Measurements from ENCODE around the gene OSMR. TPM values are rescaled to one million over a fixed set of nuclear protein-coding genes. Genes with fewer than 3 reads are reported as not detected.

Gene OSMR
- polyA plus RNA-seq, 1 of the 3 experiments (the other 2 are of a cell fraction) = 56.0 TPM

DNA sequence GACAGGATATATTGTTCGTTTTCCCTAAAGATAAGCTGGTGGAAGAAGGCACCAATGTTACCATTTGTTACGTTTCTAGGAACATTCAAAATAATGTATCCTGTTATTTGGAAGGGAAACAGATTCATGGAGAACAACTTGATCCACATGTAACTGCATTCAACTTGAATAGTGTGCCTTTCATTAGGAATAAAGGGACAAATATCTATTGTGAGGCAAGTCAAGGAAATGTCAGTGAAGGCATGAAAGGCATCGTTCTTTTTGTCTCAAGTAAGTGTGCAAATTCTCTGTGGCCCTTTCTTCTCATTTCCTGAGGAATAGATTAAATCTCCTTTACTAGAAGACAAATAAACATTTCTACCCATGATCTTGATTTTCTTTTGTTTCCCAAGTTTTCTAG, 38.0 kb downstream of the OSMR start:
- H3K36me3 ChIP-seq (replicated peaks in 1 of 2; ENCODE audit: control insufficient read depth in 1 of 2, insufficient read depth in 2 of 2, low read length in 1 of 2) = peaks cover 42 to 59% of the 10 kb centered on the region in 2 experiments
- TF ChIP-seq YY1 (IDR thresholded peaks at IDR 0.05; ENCODE audit: low read depth) = no peak
- no peak for TF ChIP-seq GATA2 (CRISPR knock-in tag; IDR thresholded peaks at IDR 0.05)
- TF ChIP-seq FOSL2 (IDR thresholded peaks at IDR 0.05; ENCODE audit: borderline replicate concordance, low read depth) = no peak
- TF ChIP-seq, protein P1, sequence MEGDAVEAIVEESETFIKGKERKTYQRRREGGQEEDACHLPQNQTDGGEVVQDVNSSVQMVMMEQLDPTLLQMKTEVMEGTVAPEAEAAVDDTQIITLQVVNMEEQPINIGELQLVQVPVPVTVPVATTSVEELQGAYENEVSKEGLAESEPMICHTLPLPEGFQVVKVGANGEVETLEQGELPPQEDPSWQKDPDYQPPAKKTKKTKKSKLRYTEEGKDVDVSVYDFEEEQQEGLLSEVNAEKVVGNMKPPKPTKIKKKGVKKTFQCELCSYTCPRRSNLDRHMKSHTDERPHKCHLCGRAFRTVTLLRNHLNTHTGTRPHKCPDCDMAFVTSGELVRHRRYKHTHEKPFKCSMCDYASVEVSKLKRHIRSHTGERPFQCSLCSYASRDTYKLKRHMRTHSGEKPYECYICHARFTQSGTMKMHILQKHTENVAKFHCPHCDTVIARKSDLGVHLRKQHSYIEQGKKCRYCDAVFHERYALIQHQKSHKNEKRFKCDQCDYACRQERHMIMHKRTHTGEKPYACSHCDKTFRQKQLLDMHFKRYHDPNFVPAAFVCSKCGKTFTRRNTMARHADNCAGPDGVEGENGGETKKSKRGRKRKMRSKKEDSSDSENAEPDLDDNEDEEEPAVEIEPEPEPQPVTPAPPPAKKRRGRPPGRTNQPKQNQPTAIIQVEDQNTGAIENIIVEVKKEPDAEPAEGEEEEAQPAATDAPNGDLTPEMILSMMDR (IDR thresholded peaks at IDR 0.05) = no peak
- no peak for TF ChIP-seq CHD2 (IDR thresholded peaks at IDR 0.05; ENCODE audit: low read length, partially characterized antibody)
- TF ChIP-seq TEAD4 (IDR thresholded peaks at IDR 0.05; ENCODE audit: borderline replicate concordance, insufficient read depth) = no peak
- no peak for TF ChIP-seq ELF1 (IDR thresholded peaks at IDR 0.05)
- TF ChIP-seq, protein P2, sequence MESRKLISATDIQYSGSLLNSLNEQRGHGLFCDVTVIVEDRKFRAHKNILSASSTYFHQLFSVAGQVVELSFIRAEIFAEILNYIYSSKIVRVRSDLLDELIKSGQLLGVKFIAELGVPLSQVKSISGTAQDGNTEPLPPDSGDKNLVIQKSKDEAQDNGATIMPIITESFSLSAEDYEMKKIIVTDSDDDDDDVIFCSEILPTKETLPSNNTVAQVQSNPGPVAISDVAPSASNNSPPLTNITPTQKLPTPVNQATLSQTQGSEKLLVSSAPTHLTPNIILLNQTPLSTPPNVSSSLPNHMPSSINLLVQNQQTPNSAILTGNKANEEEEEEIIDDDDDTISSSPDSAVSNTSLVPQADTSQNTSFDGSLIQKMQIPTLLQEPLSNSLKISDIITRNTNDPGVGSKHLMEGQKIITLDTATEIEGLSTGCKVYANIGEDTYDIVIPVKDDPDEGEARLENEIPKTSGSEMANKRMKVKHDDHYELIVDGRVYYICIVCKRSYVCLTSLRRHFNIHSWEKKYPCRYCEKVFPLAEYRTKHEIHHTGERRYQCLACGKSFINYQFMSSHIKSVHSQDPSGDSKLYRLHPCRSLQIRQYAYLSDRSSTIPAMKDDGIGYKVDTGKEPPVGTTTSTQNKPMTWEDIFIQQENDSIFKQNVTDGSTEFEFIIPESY (IDR thresholded peaks at IDR 0.05; ENCODE audit: borderline replicate concordance, low read depth) = no peak
- CTCF ChIA-PET = interaction anchor here (1.5 kb wide), 1 partner anchor 38 kb away, joined by 5 read pairs; no protein-coding TSS in a partner anchor

DNA sequence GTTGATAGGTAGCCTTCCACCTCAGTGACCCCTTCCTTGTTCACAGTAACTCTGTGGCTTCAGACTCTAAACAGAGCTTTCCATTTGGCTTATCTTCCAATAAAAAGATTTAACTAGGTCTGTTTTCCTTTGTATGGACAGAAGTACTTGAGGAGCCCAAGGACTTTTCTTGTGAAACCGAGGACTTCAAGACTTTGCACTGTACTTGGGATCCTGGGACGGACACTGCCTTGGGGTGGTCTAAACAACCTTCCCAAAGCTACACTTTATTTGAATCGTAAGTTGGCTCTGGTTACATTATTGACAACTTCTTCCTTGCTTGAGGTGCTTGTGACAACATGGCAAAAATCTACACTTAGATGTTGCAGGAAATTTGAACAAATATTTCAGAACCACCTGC, 39.4 kb downstream of the OSMR start:
- POLR2A ChIA-PET = no interaction called here

More for the DNA sequence above, 38.0 kb downstream of the OSMR start:
- Histone ChIP-seq H3K9ac (no peak overlapping the region), H3K4me3 (ENCODE audit: low read depth in 2 of 2, low read length in 1 of 2) (no peak overlapping the region), H3K9me3 (no peaks in the 10 kb centered on the region), H3F3A (replicated peaks; ENCODE audit: insufficient read depth) (no peaks in the 10 kb centered on the region), H3K9me2 (no peaks in the 10 kb centered on the region), H2AFZ (ENCODE audit: low read depth) (no peak overlapping the region), H3K79me2 (ENCODE audit: insufficient read depth) (no peaks in the 10 kb centered on the region), H4K20me1 (ENCODE audit: insufficient read depth) (no peaks in the 10 kb centered on the region), H3K4me2 (no peak overlapping the region), H3K27me3 (ENCODE audit: insufficient read depth) (no peaks in the 10 kb centered on the region), H3K4me1 (ENCODE audit: control insufficient read depth in 1 of 2, insufficient read depth in 2 of 2, low read depth in 1 of 2, low read length in 1 of 2) (no peaks in the 10 kb centered on the region), H3K27ac (ENCODE audit: low read depth in 2 of 2, low read length in 1 of 2) (no peak overlapping the region)
- POLR2A ChIA-PET = no interaction called here
- no peak for DNase-seq
- WGBS (ENCODE audit: low lambda C conversion rate) = 57% methylated on average over 3 of the region's 3 CpGs

More for the DNA sequence above, 39.4 kb downstream of the OSMR start:
- H3K27me3 ChIP-seq (ENCODE audit: insufficient read depth) = no peaks in the 10 kb centered on the region
- H3K79me2 ChIP-seq (ENCODE audit: insufficient read depth) = no peaks in the 10 kb centered on the region
- H3K27ac ChIP-seq (ENCODE audit: low read depth in 2 of 2, low read length in 1 of 2) = no peak overlapping the region
- no peaks in the 10 kb centered on the region for H4K20me1 ChIP-seq (ENCODE audit: insufficient read depth)
- DNase-seq = no peak
- TF ChIP-seq FOSL2 (IDR thresholded peaks at IDR 0.05; ENCODE audit: borderline replicate concordance, low read depth) (no peak), TCF12 (IDR thresholded peaks at IDR 0.05) (no peak), ELF1 (IDR thresholded peaks at IDR 0.05) (no peak), MXI1 (IDR thresholded peaks at IDR 0.05; ENCODE audit: low read depth, low read length) (no peak), NFIC (IDR thresholded peaks at IDR 0.05; ENCODE audit: borderline replicate concordance) (no peak), GABPA (IDR thresholded peaks at IDR 0.05; ENCODE audit: low read depth) (no peak), GATA2 (CRISPR knock-in tag; IDR thresholded peaks at IDR 0.05) (no peak)
- peaks cover 54 to 59% of the 10 kb centered on the region in 2 experiments for H3K36me3 ChIP-seq (replicated peaks in 1 of 2; ENCODE audit: control insufficient read depth in 1 of 2, insufficient read depth in 2 of 2, low read length in 1 of 2)
- H3F3A ChIP-seq (replicated peaks; ENCODE audit: insufficient read depth) = no peaks in the 10 kb centered on the region
- no peak overlapping the region for H2AFZ ChIP-seq (ENCODE audit: low read depth)
- H3K9ac ChIP-seq = no peak overlapping the region
- peaks cover 4% of the 10 kb centered on the region; the same call in 1 of the 2 replicates for H3K9me2 ChIP-seq
- H3K4me1 ChIP-seq (ENCODE audit: control insufficient read depth in 1 of 2, insufficient read depth in 2 of 2, low read depth in 1 of 2, low read length in 1 of 2) = no peaks in the 10 kb centered on the region
- CTCF ChIA-PET = no interaction called here
- no peak overlapping the region for H3K4me2 ChIP-seq
- H3K9me3 ChIP-seq = no peaks in the 10 kb centered on the region
- WGBS (ENCODE audit: low lambda C conversion rate) = 58% methylated on average over 3 of the region's 3 CpGs
- H3K4me3 ChIP-seq (ENCODE audit: low read depth in 2 of 2, low read length in 1 of 2) = no peak overlapping the region

Data from SK-N-SH (cell line).